IMR-90 (cell line): ENCODE results near the gene ABHD12. TPM values are rescaled to one million over a fixed set of nuclear protein-coding genes. Genes with fewer than 3 reads are reported as not detected.

Experiments used
- ATAC-seq: fragments of 200-7000 bp; cut with Tn5 transposase; 2 replicates; pipeline ENCODE4 v1.9.1; 2020; ENCODE audit warnings: low read depth, mild to moderate bottlenecking, moderate library complexity
- BruUV-seq: library from RNA; stranded (reverse); fragments of 400-500 nt; replicated peaks from 2 replicates; lab custom pipeline; 2021; lab: Mats Ljungman, UMichigan
- CTCF ChIA-PET: fragments of 300-600 bp; formaldehyde crosslinking; extraction: SDS; loops from one replicate; lab custom pipeline; 2021; ENCODE audit warnings: antibody characterized with exemption; lab: Yijun Ruan, JAX
- POLR2A ChIA-PET: fragments of 300-600 bp; sonication (Branson Sonifier 250); formaldehyde crosslinking; loops from one replicate; lab custom pipeline; 2022; ENCODE audit warnings: antibody characterized with exemption; ENCODE audit not compliant: unreplicated experiment; lab: Charles Lee
- DNase-seq: peaks from one replicate; pipeline ENCODE4 v3.0.0; 2013
- H2AFZ ChIP-seq: replicated peaks from 2 replicates; pipeline ENCODE3; 2013; ENCODE audit warnings: low read length, mild to moderate bottlenecking; ENCODE audit not compliant: poor library complexity
- H2AK5ac ChIP-seq: 2 replicates; pipeline ENCODE4 v1.6.1; 2013; ENCODE audit warnings: low read depth, low read length, inconsistent platforms
- H2AK9ac ChIP-seq: replicated peaks from 2 replicates; pipeline ENCODE3; 2013; ENCODE audit warnings: mild to moderate bottlenecking, low read depth, low read length, moderate library complexity; ENCODE audit not compliant: poor library complexity
- H2BK120ac ChIP-seq: 2 replicates; pipeline ENCODE4 v1.6.1; 2013; ENCODE audit warnings: low read depth, low read length, inconsistent platforms
- H2BK15ac ChIP-seq: 3 replicates; pipeline ENCODE4 v1.6.1; 2013; ENCODE audit warnings: low read depth, low read length, inconsistent platforms
- H2BK20ac ChIP-seq: 2 replicates; pipeline ENCODE4 v1.6.1; 2013; ENCODE audit warnings: low read depth, mild to moderate bottlenecking, inconsistent platforms, low read length, moderate library complexity
- H2BK5ac ChIP-seq: 2 replicates; pipeline ENCODE4 v1.6.1; 2013; ENCODE audit warnings: mild to moderate bottlenecking, low read depth, low read length, inconsistent platforms; ENCODE audit not compliant: poor library complexity, severe bottlenecking
- H3K14ac ChIP-seq: replicated peaks from 2 replicates; pipeline ENCODE4 v1.6.1; 2013; ENCODE audit warnings: low read depth, low read length, inconsistent platforms
- H3K18ac ChIP-seq: 2 replicates; pipeline ENCODE4 v1.6.1; 2013; ENCODE audit warnings: low read depth, low read length, control low read depth
- H3K23ac ChIP-seq: 2 replicates; pipeline ENCODE4 v1.6.1; 2013; ENCODE audit warnings: low read depth, low read length, inconsistent platforms
- H3K27ac ChIP-seq: 2 replicates; pipeline ENCODE4 v1.5.1; 2013; ENCODE audit warnings: mild to moderate bottlenecking, control low read depth, low read length; ENCODE audit not compliant: insufficient read depth
- H3K27me3 ChIP-seq: 2 replicates; pipeline ENCODE4 v1.6.1; 2013; ENCODE audit warnings: low read length; ENCODE audit not compliant: control insufficient read depth, insufficient read depth
- H3K36me3 ChIP-seq: 2 replicates; pipeline ENCODE4 v1.6.1; 2013; ENCODE audit warnings: low read length, mixed read lengths; ENCODE audit not compliant: control insufficient read depth, insufficient read depth
- H3K4ac ChIP-seq: 2 replicates; pipeline ENCODE4 v1.6.1; 2013; ENCODE audit warnings: low read depth, low read length, inconsistent platforms
- H3K4me1 ChIP-seq: 2 replicates; pipeline ENCODE4 v1.6.1; 2013; ENCODE audit warnings: low read length, mixed read lengths; ENCODE audit not compliant: control insufficient read depth, insufficient read depth
- H3K4me2 ChIP-seq: 2 replicates; pipeline ENCODE4 v1.6.1; 2013; ENCODE audit warnings: low read depth, mild to moderate bottlenecking, control low read depth, low read length, moderate library complexity
- H3K4me3 ChIP-seq: 2 replicates; pipeline ENCODE4 v1.5.1; 2013; ENCODE audit warnings: low read depth, mild to moderate bottlenecking, control low read depth, low read length, moderate library complexity; ENCODE audit not compliant: insufficient read depth
- H3K56ac ChIP-seq: 2 replicates; pipeline ENCODE4 v1.6.1; 2013; ENCODE audit warnings: low read length, inconsistent platforms; ENCODE audit not compliant: insufficient read depth; ENCODE audit errors: extremely low read depth
- H3K79me1 ChIP-seq, 2 experiments: 2 replicates each; pipeline ENCODE4 v1.6.1; 2013; ENCODE audit warnings: low read length in 2 of 2, inconsistent platforms in 1 of 2, low read depth in 1 of 2
- H3K9ac ChIP-seq: 2 replicates; pipeline ENCODE4 v1.6.1; 2013; ENCODE audit warnings: low read depth, low read length, control low read depth
- H3K9me1 ChIP-seq: 2 replicates; pipeline ENCODE4 v1.6.1; 2013; ENCODE audit warnings: low read length, inconsistent platforms; ENCODE audit not compliant: insufficient read depth
- H3K9me3 ChIP-seq: 2 replicates; pipeline ENCODE4 v1.6.1; 2013; ENCODE audit warnings: low read length; ENCODE audit not compliant: control insufficient read depth, insufficient read depth
- H4K20me1 ChIP-seq: 2 replicates; pipeline ENCODE4 v1.6.1; 2013; ENCODE audit warnings: low read length, inconsistent platforms; ENCODE audit not compliant: insufficient read depth
- H4K5ac ChIP-seq: 2 replicates; pipeline ENCODE4 v1.6.1; 2013; ENCODE audit warnings: mild to moderate bottlenecking, low read depth, low read length, control low read depth
- H4K8ac ChIP-seq, 2 experiments: 2 replicates each; pipeline ENCODE4 v1.6.1; 2013; ENCODE audit warnings: low read depth in 2 of 2, low read length in 2 of 2, control low read depth in 1 of 2, inconsistent platforms in 1 of 2
- H4K91ac ChIP-seq: 2 replicates; pipeline ENCODE4 v1.6.1; 2013; ENCODE audit warnings: low read depth, low read length, inconsistent platforms; ENCODE audit not compliant: insufficient read depth
- BHLHE40 ChIP-seq: fragments of 150-350 bp; IDR thresholded peaks from 2 replicates; pipeline ENCODE4 v1.6.1; 2016; ENCODE audit warnings: mild to moderate bottlenecking, low read depth, low read length
- CEBPB ChIP-seq: IDR thresholded peaks from 2 replicates; pipeline ENCODE4 v1.6.1; 2012; ENCODE audit warnings: low read depth, low read length, improper control_type of control experiment
- CHD1 ChIP-seq: IDR thresholded peaks from 2 replicates; pipeline ENCODE4 v1.6.1; 2012; ENCODE audit warnings: low read depth, low read length, improper control_type of control experiment
- CTCF ChIP-seq: conservative IDR thresholded peaks from 2 replicates; pipeline ENCODE4 v1.5.1; 2012; ENCODE audit warnings: mild to moderate bottlenecking, low read depth, low read length, improper control_type of control experiment
- FOS ChIP-seq: fragments of 150-350 bp; IDR thresholded peaks from 2 replicates; pipeline ENCODE4 v1.6.1; 2016; ENCODE audit warnings: low read depth, low read length
- MAFK ChIP-seq: IDR thresholded peaks from 2 replicates; pipeline ENCODE4 v1.6.1; 2012; ENCODE audit warnings: low read depth, low read length, improper control_type of control experiment
- NFE2L2 ChIP-seq: fragments of 150-350 bp; IDR thresholded peaks from 2 replicates; pipeline ENCODE4 v1.6.1; 2016; ENCODE audit warnings: low read depth, mild to moderate bottlenecking, low read length
- POLR2A ChIP-seq: IDR thresholded peaks from 2 replicates; pipeline ENCODE4 v1.6.1; 2012; ENCODE audit warnings: mild to moderate bottlenecking, low read depth, low read length
- RAD21 ChIP-seq: IDR thresholded peaks from 2 replicates; pipeline ENCODE4 v1.6.1; 2012; ENCODE audit warnings: low read length, improper control_type of control experiment
- RCOR1 ChIP-seq: IDR thresholded peaks from 2 replicates; pipeline ENCODE4 v1.6.1; 2012; ENCODE audit warnings: mild to moderate bottlenecking, low read length, improper control_type of control experiment; ENCODE audit not compliant: insufficient replicate concordance
- RFX5 ChIP-seq: IDR thresholded peaks from 2 replicates; pipeline ENCODE4 v1.8.0; 2012; ENCODE audit warnings: low read depth, mild to moderate bottlenecking, low read length, moderate library complexity
- SMC3 ChIP-seq: fragments of 150-350 bp; IDR thresholded peaks from 2 replicates; pipeline ENCODE4 v1.6.1; 2016; ENCODE audit warnings: low read depth, mild to moderate bottlenecking, antibody characterized with exemption, low read length, moderate library complexity
- WGBS, 2 experiments: methylation state at CpG; one replicate each; pipeline versions ENCODE4 v1.1.5 to v1.1.7; 2013; ENCODE audit warnings: missing lambda C conversion rate in 2 of 2; ENCODE audit not compliant: insufficient read length in 1 of 2; ENCODE audit errors: extremely low coverage in 2 of 2; 5-methylcytosine and 5-hydroxymethylcytosine counted together
- dilution Hi-C: fragments of 300-500 bp; cut with HindIII; formaldehyde crosslinking; loops from one replicate; pipeline ENCODE4 v1.14.3; 2018; ENCODE audit warnings: low sequenced_read_pairs; ENCODE audit not compliant: unreplicated experiment
- in situ Hi-C: fragments of 300-500 bp; cut with MboI; formaldehyde crosslinking; loops from 3 replicates; pipeline ENCODE4 v1.14.3; 2019; ENCODE audit warnings: low sequenced_read_pairs, inconsistent platforms, mixed read lengths
- intact Hi-C: fragments of 100-400 bp; cut with micrococcal nuclease; formaldehyde crosslinking; loops from 2 replicates; pipeline ENCODE4 v1.10.0; 2022
- polyA plus RNA-seq, 3 experiments: library from polyadenylated mRNA; depleted of rRNA; stranded (reverse); fragments of >200 nt; gene quantifications; 2 replicates each; pipeline ENCODE4 v1.2.3, GENCODE V29; 2012; ENCODE audit warnings: low replicate concordance in 1 of 3
- total RNA-seq: library from RNA; depleted of rRNA; stranded (reverse); fragments of >200 nt; gene quantifications from 2 replicates; pipeline ENCODE4 v1.2.3, GENCODE V29; 2012
- TF ChIP-seq, protein P1 (sequence below): fragments of 150-350 bp; IDR thresholded peaks from 2 replicates; pipeline ENCODE4 v1.6.1; 2016; ENCODE audit warnings: low read depth, mild to moderate bottlenecking, low read length, moderate library complexity, borderline replicate concordance

The ABHD12 gene
- total and polyA plus RNA-seq, 2 of the 4 experiments (the other 2 are of a cell fraction): 80.7 to 108 TPM

DNA sequence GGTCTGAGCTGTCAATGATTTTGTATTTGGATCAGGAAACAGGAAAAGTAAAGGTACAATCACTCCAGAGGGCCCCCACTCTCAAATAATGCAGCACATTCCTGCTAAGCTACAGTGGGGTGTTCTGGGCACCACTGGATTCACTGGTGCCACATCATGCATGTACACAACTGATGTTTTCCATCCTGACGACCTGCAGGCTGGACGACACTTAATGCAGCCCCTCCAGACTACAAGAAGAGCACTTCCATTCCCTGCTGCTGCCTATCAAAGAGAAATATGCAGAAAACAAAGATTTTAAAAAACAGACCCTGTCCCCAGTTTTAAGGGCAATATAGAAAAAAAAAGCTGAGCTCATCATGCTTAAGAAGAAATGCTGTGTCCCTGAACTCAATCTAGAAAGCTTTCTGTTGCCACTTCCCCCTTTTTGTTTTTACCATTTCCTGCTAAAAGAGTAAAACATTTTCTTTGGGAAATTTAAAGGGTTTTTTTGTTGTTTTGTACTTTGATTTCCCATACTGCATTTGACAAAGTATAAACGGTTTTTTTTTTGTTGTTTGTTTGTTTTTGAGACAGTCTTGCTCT lies 35.5 kb downstream of the ABHD12 start:
- peaks cover 27% of the 10 kb centered on the region for H4K20me1 ChIP-seq
- no peak overlapping the region for H3K14ac ChIP-seq
- H3K27ac ChIP-seq: no peak overlapping the region
- H3K9ac ChIP-seq: no peak overlapping the region
- WGBS, 2 experiments: no CpG with 5 or more reads among the region's 3 CpGs
- peaks cover 32 to 71% of the 10 kb centered on the region in 2 experiments for H3K79me1 ChIP-seq
- no peak overlapping the region for H3K4ac ChIP-seq
- intact Hi-C loops: no loop called here
- no peak overlapping the region for H2BK120ac ChIP-seq
- dilution Hi-C loops: no loop called here
- no peak overlapping the region for H3K23ac ChIP-seq
- no peak overlapping the region for H4K8ac ChIP-seq
- TF ChIP-seq RCOR1 (no peak), BHLHE40 (no peak), POLR2A (no peak), SMC3 (no peak), NFE2L2 (no peak), CHD1 (no peak), MAFK (no peak), CEBPB (no peak), FOS (no peak), RAD21 (no peak), RFX5 (no peak), CTCF (no peak)
- TF ChIP-seq, protein P1, sequence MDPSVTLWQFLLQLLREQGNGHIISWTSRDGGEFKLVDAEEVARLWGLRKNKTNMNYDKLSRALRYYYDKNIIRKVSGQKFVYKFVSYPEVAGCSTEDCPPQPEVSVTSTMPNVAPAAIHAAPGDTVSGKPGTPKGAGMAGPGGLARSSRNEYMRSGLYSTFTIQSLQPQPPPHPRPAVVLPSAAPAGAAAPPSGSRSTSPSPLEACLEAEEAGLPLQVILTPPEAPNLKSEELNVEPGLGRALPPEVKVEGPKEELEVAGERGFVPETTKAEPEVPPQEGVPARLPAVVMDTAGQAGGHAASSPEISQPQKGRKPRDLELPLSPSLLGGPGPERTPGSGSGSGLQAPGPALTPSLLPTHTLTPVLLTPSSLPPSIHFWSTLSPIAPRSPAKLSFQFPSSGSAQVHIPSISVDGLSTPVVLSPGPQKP: no peak
- no peaks in the 10 kb centered on the region for H3K36me3 ChIP-seq
- no peak overlapping the region for H4K5ac ChIP-seq
- H3K4me1 ChIP-seq: peaks cover 21% of the 10 kb centered on the region
- no peak overlapping the region for H3K56ac ChIP-seq
- H2AK9ac ChIP-seq: no peak overlapping the region
- no peak overlapping the region for H3K4me2 ChIP-seq
- H2AFZ ChIP-seq: no peak overlapping the region
- H3K18ac ChIP-seq: no peak overlapping the region
- no peak overlapping the region for H4K91ac ChIP-seq
- in situ Hi-C loops: no loop called here
- H2BK5ac ChIP-seq: no peak overlapping the region
- ATAC-seq (no peak), DNase-seq (no peak)
- peaks cover 24% of the 10 kb centered on the region for H3K9me1 ChIP-seq
- H3K27me3 ChIP-seq: no peaks in the 10 kb centered on the region
- ChIA-PET POLR2A (no interaction called here), CTCF (interaction anchor here (1.1 kb wide), 1 partner anchor 10 kb away, joined by 3 read pairs; no protein-coding TSS in a partner anchor)
- H2BK20ac ChIP-seq: no peak overlapping the region
- no peak overlapping the region for H3K4me3 ChIP-seq
- H2AK5ac ChIP-seq: peak overlapping the region; percentile 6; the same call in 1 of the 2 replicates
- BruUV-seq: no TSS peak
- H2BK15ac ChIP-seq: no peak overlapping the region
- no peaks in the 10 kb centered on the region for H3K9me3 ChIP-seq
